IMR-90 (cell line): ENCODE data around the gene TGM5. TPM values are rescaled to one million over a fixed set of nuclear protein-coding genes. Genes with fewer than 3 reads are reported as not detected.

Experiments used
- ATAC-seq: fragments of 200-7000 bp; cut with Tn5 transposase; 2 replicates; pipeline ENCODE4 v1.9.1; 2020; ENCODE audit warnings: low read depth, mild to moderate bottlenecking, moderate library complexity
- BruUV-seq: library from RNA; stranded (reverse); fragments of 400-500 nt; replicated peaks from 2 replicates; lab custom pipeline; 2021; lab: Mats Ljungman, UMichigan
- CTCF ChIA-PET: fragments of 300-600 bp; formaldehyde crosslinking; extraction: SDS; loops from one replicate; lab custom pipeline; 2021; ENCODE audit warnings: antibody characterized with exemption; lab: Yijun Ruan, JAX
- POLR2A ChIA-PET: fragments of 300-600 bp; sonication (Branson Sonifier 250); formaldehyde crosslinking; loops from one replicate; lab custom pipeline; 2022; ENCODE audit warnings: antibody characterized with exemption; ENCODE audit not compliant: unreplicated experiment; lab: Charles Lee
- DNase-seq: peaks from one replicate; pipeline ENCODE4 v3.0.0; 2013
- H2AFZ ChIP-seq: replicated peaks from 2 replicates; pipeline ENCODE3; 2013; ENCODE audit warnings: low read length, mild to moderate bottlenecking; ENCODE audit not compliant: poor library complexity
- H2AK5ac ChIP-seq: 2 replicates; pipeline ENCODE4 v1.6.1; 2013; ENCODE audit warnings: low read depth, low read length, inconsistent platforms
- H2AK9ac ChIP-seq: replicated peaks from 2 replicates; pipeline ENCODE3; 2013; ENCODE audit warnings: mild to moderate bottlenecking, low read depth, low read length, moderate library complexity; ENCODE audit not compliant: poor library complexity
- H2BK120ac ChIP-seq: 2 replicates; pipeline ENCODE4 v1.6.1; 2013; ENCODE audit warnings: low read depth, low read length, inconsistent platforms
- H2BK15ac ChIP-seq: 3 replicates; pipeline ENCODE4 v1.6.1; 2013; ENCODE audit warnings: low read depth, low read length, inconsistent platforms
- H2BK20ac ChIP-seq: 2 replicates; pipeline ENCODE4 v1.6.1; 2013; ENCODE audit warnings: low read depth, mild to moderate bottlenecking, inconsistent platforms, low read length, moderate library complexity
- H2BK5ac ChIP-seq: 2 replicates; pipeline ENCODE4 v1.6.1; 2013; ENCODE audit warnings: mild to moderate bottlenecking, low read depth, low read length, inconsistent platforms; ENCODE audit not compliant: poor library complexity, severe bottlenecking
- H3K14ac ChIP-seq: replicated peaks from 2 replicates; pipeline ENCODE4 v1.6.1; 2013; ENCODE audit warnings: low read depth, low read length, inconsistent platforms
- H3K18ac ChIP-seq: 2 replicates; pipeline ENCODE4 v1.6.1; 2013; ENCODE audit warnings: low read depth, low read length, control low read depth
- H3K23ac ChIP-seq: 2 replicates; pipeline ENCODE4 v1.6.1; 2013; ENCODE audit warnings: low read depth, low read length, inconsistent platforms
- H3K27ac ChIP-seq: 2 replicates; pipeline ENCODE4 v1.5.1; 2013; ENCODE audit warnings: mild to moderate bottlenecking, control low read depth, low read length; ENCODE audit not compliant: insufficient read depth
- H3K27me3 ChIP-seq: 2 replicates; pipeline ENCODE4 v1.6.1; 2013; ENCODE audit warnings: low read length; ENCODE audit not compliant: control insufficient read depth, insufficient read depth
- H3K36me3 ChIP-seq: 2 replicates; pipeline ENCODE4 v1.6.1; 2013; ENCODE audit warnings: low read length, mixed read lengths; ENCODE audit not compliant: control insufficient read depth, insufficient read depth
- H3K4ac ChIP-seq: 2 replicates; pipeline ENCODE4 v1.6.1; 2013; ENCODE audit warnings: low read depth, low read length, inconsistent platforms
- H3K4me1 ChIP-seq: 2 replicates; pipeline ENCODE4 v1.6.1; 2013; ENCODE audit warnings: low read length, mixed read lengths; ENCODE audit not compliant: control insufficient read depth, insufficient read depth
- H3K4me2 ChIP-seq: 2 replicates; pipeline ENCODE4 v1.6.1; 2013; ENCODE audit warnings: low read depth, mild to moderate bottlenecking, control low read depth, low read length, moderate library complexity
- H3K4me3 ChIP-seq: 2 replicates; pipeline ENCODE4 v1.5.1; 2013; ENCODE audit warnings: low read depth, mild to moderate bottlenecking, control low read depth, low read length, moderate library complexity; ENCODE audit not compliant: insufficient read depth
- H3K56ac ChIP-seq: 2 replicates; pipeline ENCODE4 v1.6.1; 2013; ENCODE audit warnings: low read length, inconsistent platforms; ENCODE audit not compliant: insufficient read depth; ENCODE audit errors: extremely low read depth
- H3K79me1 ChIP-seq, 2 experiments: 2 replicates each; pipeline ENCODE4 v1.6.1; 2013; ENCODE audit warnings: low read length in 2 of 2, inconsistent platforms in 1 of 2, low read depth in 1 of 2
- H3K9ac ChIP-seq: 2 replicates; pipeline ENCODE4 v1.6.1; 2013; ENCODE audit warnings: low read depth, low read length, control low read depth
- H3K9me1 ChIP-seq: 2 replicates; pipeline ENCODE4 v1.6.1; 2013; ENCODE audit warnings: low read length, inconsistent platforms; ENCODE audit not compliant: insufficient read depth
- H3K9me3 ChIP-seq: 2 replicates; pipeline ENCODE4 v1.6.1; 2013; ENCODE audit warnings: low read length; ENCODE audit not compliant: control insufficient read depth, insufficient read depth
- H4K20me1 ChIP-seq: 2 replicates; pipeline ENCODE4 v1.6.1; 2013; ENCODE audit warnings: low read length, inconsistent platforms; ENCODE audit not compliant: insufficient read depth
- H4K5ac ChIP-seq: 2 replicates; pipeline ENCODE4 v1.6.1; 2013; ENCODE audit warnings: mild to moderate bottlenecking, low read depth, low read length, control low read depth
- H4K8ac ChIP-seq, 2 experiments: 2 replicates each; pipeline ENCODE4 v1.6.1; 2013; ENCODE audit warnings: low read depth in 2 of 2, low read length in 2 of 2, control low read depth in 1 of 2, inconsistent platforms in 1 of 2
- H4K91ac ChIP-seq: 2 replicates; pipeline ENCODE4 v1.6.1; 2013; ENCODE audit warnings: low read depth, low read length, inconsistent platforms; ENCODE audit not compliant: insufficient read depth
- BHLHE40 ChIP-seq: fragments of 150-350 bp; IDR thresholded peaks from 2 replicates; pipeline ENCODE4 v1.6.1; 2016; ENCODE audit warnings: mild to moderate bottlenecking, low read depth, low read length
- ELK1 ChIP-seq: fragments of 150-350 bp; IDR thresholded peaks from 2 replicates; pipeline ENCODE4 v1.6.1; 2016; ENCODE audit warnings: low read depth, mild to moderate bottlenecking, low read length, moderate library complexity, borderline replicate concordance
- MXI1 ChIP-seq: IDR thresholded peaks from 2 replicates; pipeline ENCODE4 v1.6.1; 2012; ENCODE audit warnings: low read depth, mild to moderate bottlenecking, low read length, moderate library complexity, borderline replicate concordance
- WGBS, 2 experiments: methylation state at CpG; one replicate each; pipeline versions ENCODE4 v1.1.5 to v1.1.7; 2013; ENCODE audit warnings: missing lambda C conversion rate in 2 of 2; ENCODE audit not compliant: insufficient read length in 1 of 2; ENCODE audit errors: extremely low coverage in 2 of 2; 5-methylcytosine and 5-hydroxymethylcytosine counted together
- dilution Hi-C: fragments of 300-500 bp; cut with HindIII; formaldehyde crosslinking; loops from one replicate; pipeline ENCODE4 v1.14.3; 2018; ENCODE audit warnings: low sequenced_read_pairs; ENCODE audit not compliant: unreplicated experiment
- in situ Hi-C: fragments of 300-500 bp; cut with MboI; formaldehyde crosslinking; loops from 3 replicates; pipeline ENCODE4 v1.14.3; 2019; ENCODE audit warnings: low sequenced_read_pairs, inconsistent platforms, mixed read lengths
- intact Hi-C: fragments of 100-400 bp; cut with micrococcal nuclease; formaldehyde crosslinking; loops from 2 replicates; pipeline ENCODE4 v1.10.0; 2022
- polyA plus RNA-seq, 3 experiments: library from polyadenylated mRNA; depleted of rRNA; stranded (reverse); fragments of >200 nt; gene quantifications; 2 replicates each; pipeline ENCODE4 v1.2.3, GENCODE V29; 2012; ENCODE audit warnings: low replicate concordance in 1 of 3
- total RNA-seq: library from RNA; depleted of rRNA; stranded (reverse); fragments of >200 nt; gene quantifications from 2 replicates; pipeline ENCODE4 v1.2.3, GENCODE V29; 2012

Gene TGM5
- total and polyA plus RNA-seq, 2 of the 4 experiments (the other 2 are of a cell fraction) = not detected

- H3K4me3 ChIP-seq = no peak overlapping the region
- CTCF ChIA-PET = no interaction called here
- H3K56ac ChIP-seq = no peak overlapping the region
- H4K8ac ChIP-seq = no peak overlapping the region
- no peak overlapping the region for H3K4me2 ChIP-seq
- BruUV-seq = no TSS peak
- H4K91ac ChIP-seq = no peak overlapping the region
- H3K9me1 ChIP-seq = no peaks in the 10 kb centered on the region
- H3K18ac ChIP-seq = no peak overlapping the region
- ATAC-seq (no peak), DNase-seq (no peak)
- H3K23ac ChIP-seq = no peak overlapping the region
- H3K9me3 ChIP-seq = no peaks in the 10 kb centered on the region
- no peak overlapping the region for H3K4ac ChIP-seq
- H4K20me1 ChIP-seq = no peaks in the 10 kb centered on the region
- POLR2A ChIA-PET = no interaction called here
- intact Hi-C loops (no loop called here), dilution Hi-C loops (no loop called here), in situ Hi-C loops (no loop called here)
- H3K9ac ChIP-seq = no peak overlapping the region
- H3K79me1 ChIP-seq = no peaks in the 10 kb centered on the region
- H2AK9ac ChIP-seq = no peak overlapping the region
- H3K27me3 ChIP-seq = peaks cover 50% of the 10 kb centered on the region
- H3K36me3 ChIP-seq = no peaks in the 10 kb centered on the region
- H3K14ac ChIP-seq = no peak overlapping the region
- no peak overlapping the region for H2BK20ac ChIP-seq
- TF ChIP-seq MXI1 (no peak), BHLHE40 (no peak), ELK1 (no peak)
- no CpG with 5 or more reads among the region's 7 CpGs for WGBS, 2 experiments
- H2BK120ac ChIP-seq = no peak overlapping the region
- H3K27ac ChIP-seq = no peak overlapping the region
- no peak overlapping the region for H4K5ac ChIP-seq
- H2AK5ac ChIP-seq = no peak overlapping the region
- no peak overlapping the region for H2BK15ac ChIP-seq
- no peak overlapping the region for H2AFZ ChIP-seq
- no peaks in the 10 kb centered on the region for H3K4me1 ChIP-seq
- no peak overlapping the region for H2BK5ac ChIP-seq
Measured at GRCh38 chr15:43256341-43256740, 10.4 kb downstream of the TGM5 start.
